GM18861 (cell line): ENCODE data around the gene PML.
"Not testable (repeated sequence)": the region's sequence is repeated elsewhere in the genome, so short reads cannot be mapped to it uniquely, and the experiment has no call there.

Experiments
- ATAC-seq: cut with Tn5 transposase; IDR thresholded peaks from one replicate; pipeline ENCODE4 v1.9.1; 2021; ENCODE audit not compliant: unreplicated experiment

Gene PML

GRCh38 chr15:73957276-73957675 lies 37.2 kb upstream of the PML start:
- no peak for ATAC-seq

- no peak for ATAC-seq
Observed at GRCh38 chr15:73957785-73958184, 36.7 kb upstream of the PML start.

GRCh38 chr15:73959012-73959581 lies 35.4 kb upstream of the PML start:
- no peak for ATAC-seq

GRCh38 chr15:73959801-73960200 lies 34.7 kb upstream of the PML start:
- no peak for ATAC-seq

- ATAC-seq: not testable (repeated sequence)
Observed at GRCh38 chr15:73960472-73961070, 33.9 kb upstream of the PML start.

- no peak for ATAC-seq
Observed at GRCh38 chr15:73962433-73962832, 32.1 kb upstream of the PML start.

- ATAC-seq: no peak
Observed at GRCh38 chr15:73964736-73965093, 29.8 kb upstream of the PML start.

GRCh38 chr15:73965094-73965757 lies 29.3 kb upstream of the PML start:
- ATAC-seq: no peak

GRCh38 chr15:73965758-73966113 lies 28.8 kb upstream of the PML start:
- no peak for ATAC-seq

GRCh38 chr15:73968461-73968860 lies 26.1 kb upstream of the PML start:
- ATAC-seq: no peak

- ATAC-seq: no peak
Observed at GRCh38 chr15:73969151-73969759, 25.3 kb upstream of the PML start.

- ATAC-seq: no peak
Observed at GRCh38 chr15:73972984-73973682, 21.4 kb upstream of the PML start.

- not testable (repeated sequence) for ATAC-seq
Observed at GRCh38 chr15:73973683-73974200, 20.8 kb upstream of the PML start.

GRCh38 chr15:73975440-73976125 lies 18.9 kb upstream of the PML start:
- not testable (repeated sequence) for ATAC-seq

- no peak for ATAC-seq
Observed at GRCh38 chr15:73978896-73979295, 15.6 kb upstream of the PML start.

- ATAC-seq: no peak
Observed at GRCh38 chr15:73979636-73980035, 14.9 kb upstream of the PML start.

- ATAC-seq: no peak
Observed at GRCh38 chr15:73981761-73982221, 12.7 kb upstream of the PML start.

GRCh38 chr15:73982222-73982962 lies 12.1 kb upstream of the PML start:
- ATAC-seq: no peak

- ATAC-seq: no peak
Observed at GRCh38 chr15:73983211-73983727, 11.2 kb upstream of the PML start.

GRCh38 chr15:73983773-73984172 lies 10.7 kb upstream of the PML start:
- ATAC-seq: no peak
